MM.1S (cell line): ENCODE results near the gene TTYH2.

Source experiments
- EZH2 ChIP-seq: fragments of 300-600 bp; sonication (generic); optimal IDR thresholded peaks from 2 replicates; pipeline ENCODE3; 2017; ENCODE audit warnings: low read depth, mild to moderate bottlenecking, antibody characterized with exemption, low read length, mixed read lengths
- EZH2phosphoT487 ChIP-seq: fragments of 300-600 bp; sonication (generic); IDR thresholded peaks from 2 replicates; pipeline ENCODE4 v1.6.1; 2018; ENCODE audit warnings: antibody characterized with exemption, low read length
- TF ChIP-seq, protein P1 (sequence below): fragments of 300-600 bp; sonication (generic); IDR thresholded peaks from 2 replicates; pipeline ENCODE4 v1.5.1; 2016; ENCODE audit warnings: antibody characterized with exemption, low read length, mixed read lengths

DNA sequence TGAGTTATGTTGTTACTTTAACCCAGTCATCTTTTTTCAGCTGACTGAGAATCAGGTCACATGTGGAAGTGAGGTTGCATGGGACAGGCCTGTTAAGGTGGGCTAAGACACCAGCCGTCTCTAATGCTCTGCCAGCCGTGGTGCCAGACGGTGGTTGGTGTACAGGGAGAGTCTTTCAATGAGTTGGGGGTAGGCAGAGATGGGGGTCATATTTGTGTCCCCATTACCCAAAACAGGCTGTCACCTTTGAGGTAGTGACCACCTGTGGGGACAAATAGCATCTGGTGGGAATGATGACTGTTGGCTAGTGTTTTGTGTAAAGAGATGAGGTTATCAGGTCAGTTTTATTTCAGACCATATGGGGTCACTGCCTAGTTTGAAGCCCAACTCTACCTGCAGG is 8.1 kb upstream of the TTYH2 start:
- TF ChIP-seq, protein P1, sequence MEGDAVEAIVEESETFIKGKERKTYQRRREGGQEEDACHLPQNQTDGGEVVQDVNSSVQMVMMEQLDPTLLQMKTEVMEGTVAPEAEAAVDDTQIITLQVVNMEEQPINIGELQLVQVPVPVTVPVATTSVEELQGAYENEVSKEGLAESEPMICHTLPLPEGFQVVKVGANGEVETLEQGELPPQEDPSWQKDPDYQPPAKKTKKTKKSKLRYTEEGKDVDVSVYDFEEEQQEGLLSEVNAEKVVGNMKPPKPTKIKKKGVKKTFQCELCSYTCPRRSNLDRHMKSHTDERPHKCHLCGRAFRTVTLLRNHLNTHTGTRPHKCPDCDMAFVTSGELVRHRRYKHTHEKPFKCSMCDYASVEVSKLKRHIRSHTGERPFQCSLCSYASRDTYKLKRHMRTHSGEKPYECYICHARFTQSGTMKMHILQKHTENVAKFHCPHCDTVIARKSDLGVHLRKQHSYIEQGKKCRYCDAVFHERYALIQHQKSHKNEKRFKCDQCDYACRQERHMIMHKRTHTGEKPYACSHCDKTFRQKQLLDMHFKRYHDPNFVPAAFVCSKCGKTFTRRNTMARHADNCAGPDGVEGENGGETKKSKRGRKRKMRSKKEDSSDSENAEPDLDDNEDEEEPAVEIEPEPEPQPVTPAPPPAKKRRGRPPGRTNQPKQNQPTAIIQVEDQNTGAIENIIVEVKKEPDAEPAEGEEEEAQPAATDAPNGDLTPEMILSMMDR = no peak
- TF ChIP-seq EZH2 (no peak), EZH2phosphoT487 (no peak)
